ENCODE data around the gene ETNK2.

The ETNK2 gene

DNA sequence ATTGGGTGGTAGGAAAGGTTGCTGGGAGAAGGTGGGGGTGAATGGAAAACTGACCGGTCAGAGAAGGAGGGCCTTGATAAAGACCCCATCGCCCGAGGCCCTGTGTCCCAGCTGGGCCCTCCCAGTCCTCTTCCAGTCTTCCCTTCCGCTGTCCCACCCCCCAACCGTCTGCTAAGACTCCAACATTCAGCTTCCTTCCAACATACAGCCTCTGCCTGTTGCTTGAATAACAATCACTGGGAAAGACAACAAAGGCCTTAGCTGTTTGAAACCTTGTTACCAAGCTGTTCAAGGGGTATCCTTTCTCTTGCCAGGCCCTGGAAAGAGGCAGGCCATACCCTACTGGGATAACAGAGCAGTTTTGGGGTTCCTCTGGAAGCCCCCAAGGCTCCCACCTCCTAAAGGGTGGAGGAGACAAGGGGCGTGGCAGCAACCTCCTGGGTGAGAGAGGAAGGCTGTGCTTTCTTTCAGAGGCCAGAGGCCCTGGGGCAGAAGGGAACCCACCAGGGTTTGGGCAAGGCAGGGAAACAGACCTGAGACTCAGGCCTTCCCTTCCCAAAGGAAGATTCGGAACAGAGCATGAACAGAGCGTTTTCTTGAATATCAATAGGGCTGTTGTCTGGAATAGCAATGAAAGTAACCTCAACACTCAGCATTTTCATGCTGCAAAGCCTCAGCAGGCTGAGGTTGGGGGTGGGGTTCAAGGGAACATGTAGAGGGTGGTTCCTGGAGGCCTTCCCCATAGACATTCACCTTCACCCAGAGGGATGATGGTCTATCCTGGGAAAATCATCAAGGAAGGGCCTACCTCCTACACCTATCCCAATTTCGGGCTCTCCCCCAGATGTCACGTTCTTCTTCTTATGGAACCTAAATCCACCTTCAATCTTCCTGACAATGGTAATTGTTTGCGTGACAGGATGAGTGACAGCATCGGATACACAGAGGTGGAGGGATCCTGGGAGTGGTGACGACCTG is 4.1 kb downstream of the ETNK2 start:
- DNase-seq = no peak

DNA sequence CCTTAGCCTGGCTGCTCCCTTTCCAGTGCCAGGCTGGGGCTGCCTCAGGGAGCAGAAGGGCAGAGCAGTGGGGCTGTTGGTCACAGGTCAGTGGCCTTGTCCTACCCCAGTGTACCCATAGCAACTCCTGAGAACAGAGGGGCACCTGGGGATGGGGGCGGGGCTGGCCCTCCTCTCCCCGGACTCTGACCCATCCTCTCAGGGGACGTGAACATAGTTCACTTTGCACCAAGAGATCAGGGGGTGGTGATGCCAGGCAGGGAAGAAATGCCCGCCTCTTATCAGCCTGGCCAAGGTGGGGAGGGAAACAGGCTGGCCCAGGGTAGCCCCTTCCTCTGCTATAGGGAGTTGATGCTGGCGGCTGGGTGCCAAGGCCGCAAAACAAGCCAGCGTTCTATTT is 4.9 kb downstream of the ETNK2 start:
- no peak for DNase-seq

DNA sequence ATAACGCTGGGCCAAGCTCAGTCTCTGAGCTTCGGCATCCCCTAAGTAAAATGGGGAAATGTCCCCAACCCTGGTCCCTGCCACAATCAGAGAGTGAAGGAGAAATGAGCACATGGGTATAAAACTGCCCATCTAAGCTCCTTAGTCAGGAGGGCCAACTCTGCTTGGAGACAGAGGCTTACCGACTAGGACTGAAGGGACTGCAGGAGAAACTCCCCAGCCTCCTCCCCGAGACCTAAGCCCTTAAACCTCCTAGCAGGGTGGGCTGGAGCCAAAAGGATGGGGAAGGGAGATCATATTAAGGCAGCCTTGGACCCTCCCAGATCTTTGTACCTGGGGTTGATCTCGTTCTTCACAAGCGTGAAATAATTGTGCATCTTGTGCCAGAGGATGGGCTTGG is 5.5 kb downstream of the ETNK2 start:
- DNase-seq = no peak

DNA sequence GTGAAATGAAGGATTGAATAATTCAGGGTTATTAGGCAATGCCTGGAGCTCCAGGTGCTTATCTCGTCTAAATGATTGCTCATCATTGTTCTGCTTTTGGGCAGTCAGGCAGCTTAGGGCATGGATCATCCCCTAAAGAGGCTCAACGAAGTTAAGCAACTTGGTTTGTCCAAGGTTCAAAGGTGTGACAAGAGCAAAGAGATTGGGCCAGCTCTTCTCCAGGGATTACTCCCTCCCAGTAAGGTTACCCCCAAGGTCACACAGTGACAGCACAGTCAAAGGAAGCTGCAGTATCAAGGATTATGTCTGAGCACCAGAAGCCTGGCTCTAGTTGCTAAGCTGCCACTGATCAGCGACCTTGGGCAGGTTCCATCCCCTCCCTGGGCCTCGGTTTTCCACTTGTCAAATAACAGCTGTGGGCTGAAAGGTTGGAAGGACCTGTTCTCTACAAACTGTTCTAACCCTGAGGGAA is 6.8 kb downstream of the ETNK2 start:
- no peak for DNase-seq

DNA sequence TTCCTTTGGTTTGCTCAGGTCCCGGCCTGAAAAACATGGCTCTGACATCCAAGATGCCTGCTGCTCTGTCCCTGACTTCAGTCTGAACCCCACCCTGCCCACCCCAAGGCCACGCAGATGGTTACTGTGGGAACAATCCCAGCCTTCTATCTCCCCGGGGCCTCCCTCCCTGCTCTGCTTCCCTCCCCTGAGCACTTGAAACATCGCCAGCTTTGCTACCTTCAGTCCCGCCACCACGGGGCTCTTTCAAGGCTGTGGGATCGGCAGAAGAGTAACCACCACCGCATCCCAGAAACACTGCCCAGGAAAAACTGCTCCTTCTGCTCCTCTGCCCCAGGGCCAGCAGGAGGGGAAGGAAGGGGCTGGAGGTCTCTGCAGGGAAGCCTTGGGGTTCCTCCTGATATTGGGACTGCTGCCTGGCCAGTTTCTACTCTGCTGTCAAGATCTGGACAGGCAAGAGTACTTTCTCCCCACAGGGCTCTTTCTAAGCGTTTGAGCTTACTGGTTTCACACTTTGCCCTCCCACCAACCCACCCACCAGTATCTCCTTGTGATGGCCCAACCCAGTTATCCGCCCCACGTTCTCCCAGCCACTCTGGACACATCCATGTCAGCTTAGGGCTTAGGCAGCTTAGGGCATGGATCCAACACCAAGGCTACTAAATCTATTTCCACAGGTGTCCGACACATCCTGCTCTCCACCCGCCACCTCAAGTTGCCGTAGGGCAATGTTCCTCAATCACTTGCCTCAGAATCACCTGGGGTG is 8.4 kb downstream of the ETNK2 start:
- no peak for DNase-seq

DNA sequence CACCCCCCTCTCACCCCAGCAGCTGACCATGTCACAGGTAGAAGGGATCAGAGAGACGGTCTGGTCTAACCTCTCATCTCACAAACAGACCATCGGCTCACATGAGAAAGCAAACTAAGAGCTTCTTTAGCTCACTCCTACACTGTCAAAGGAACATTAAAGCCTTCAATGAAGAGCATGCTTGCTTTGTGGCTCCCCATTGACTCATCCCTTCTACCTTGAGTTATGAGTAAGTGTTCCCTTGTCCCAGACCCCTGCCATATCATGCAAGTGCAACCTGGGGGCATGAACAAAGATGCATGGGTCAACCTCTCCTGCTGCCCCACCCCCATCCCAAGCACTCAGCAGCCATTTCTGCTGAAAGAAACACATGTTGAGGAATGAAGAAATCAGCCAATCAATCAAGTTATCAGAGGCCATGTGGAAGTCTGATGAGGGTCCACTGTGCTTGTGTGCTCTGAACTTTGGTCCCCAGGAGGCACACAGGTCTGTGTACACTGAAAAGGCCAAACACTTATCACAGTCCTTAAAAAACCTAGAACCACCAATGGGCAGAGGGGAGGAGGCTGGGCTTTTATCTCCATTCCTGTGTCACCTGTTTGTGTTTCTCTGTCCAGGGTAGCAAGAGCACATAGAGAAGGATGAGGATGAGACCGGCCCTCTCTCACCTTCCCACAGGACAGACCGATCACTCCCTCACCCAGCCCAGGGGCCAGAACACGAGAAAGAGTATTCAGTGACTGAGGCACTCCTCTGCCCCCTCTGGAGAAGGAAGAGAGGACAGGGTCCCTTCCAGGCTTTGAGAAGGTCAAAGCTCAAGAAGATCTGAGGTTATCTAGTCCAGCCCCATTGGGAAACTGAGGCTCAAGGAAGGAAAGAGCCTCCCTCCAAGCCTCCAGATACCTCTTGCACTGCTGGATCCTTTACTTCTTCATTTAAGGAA is 9.5 kb downstream of the ETNK2 start:
- no peak for DNase-seq

DNA sequence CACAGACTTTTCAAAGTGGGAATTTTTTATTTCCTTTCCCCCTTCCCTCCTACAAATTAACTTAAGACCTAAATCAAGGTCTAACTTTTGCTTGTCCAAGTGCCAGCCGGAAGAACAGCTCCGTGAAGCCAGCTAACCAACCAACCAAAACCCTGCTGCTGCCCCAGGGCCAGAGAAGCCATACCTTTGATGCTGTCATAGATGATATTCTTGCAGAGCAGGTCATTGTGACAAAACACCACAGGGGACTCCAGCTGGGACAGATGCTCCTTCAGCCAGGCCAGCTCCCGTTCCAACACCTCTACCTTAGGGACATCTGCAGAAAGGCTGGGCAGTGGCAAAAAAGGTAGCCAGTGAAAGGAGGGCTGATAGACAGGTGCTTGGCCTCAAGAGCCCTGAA is 10.7 kb downstream of the ETNK2 start:
- DNase-seq = no peak

DNA sequence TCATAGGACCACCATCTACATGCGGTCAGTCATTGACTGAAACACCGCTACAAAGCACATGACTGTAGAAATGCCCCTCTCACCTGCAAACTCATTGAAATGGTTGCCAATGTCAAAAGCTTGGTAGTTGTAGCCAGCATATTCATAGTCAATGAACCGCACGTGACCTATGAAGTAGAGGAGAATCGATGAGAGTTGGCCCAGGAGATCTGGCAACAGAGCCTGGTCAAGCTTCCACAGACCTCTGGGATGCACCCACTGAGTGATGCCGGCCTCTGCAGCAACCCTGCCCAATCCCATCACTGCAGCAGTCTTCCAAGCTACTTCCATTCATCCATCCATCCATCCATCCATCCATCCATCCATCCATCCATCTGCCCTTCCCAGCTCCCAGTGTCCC is 11.9 kb downstream of the ETNK2 start:
- no peak for DNase-seq

DNA sequence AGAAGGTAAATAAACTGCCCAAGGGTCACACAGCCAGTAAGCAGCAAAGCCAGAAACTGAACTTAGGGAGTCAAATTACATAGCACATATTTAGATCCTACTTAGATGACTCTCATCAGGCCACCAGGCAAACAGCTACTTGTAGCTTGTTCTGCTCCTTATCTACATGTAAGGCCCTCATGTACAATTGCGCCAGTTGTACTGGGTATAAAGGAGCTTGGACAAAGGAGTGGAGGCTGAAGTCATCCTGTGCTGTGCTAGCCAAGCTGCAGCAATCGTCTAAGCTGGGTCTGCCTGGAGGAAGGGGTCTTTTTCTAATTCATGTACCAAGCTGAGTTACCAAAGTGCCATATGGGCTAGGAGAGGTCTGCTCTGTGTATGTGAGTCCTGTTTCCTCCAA is 12.8 kb downstream of the ETNK2 start:
- DNase-seq = no peak

DNA sequence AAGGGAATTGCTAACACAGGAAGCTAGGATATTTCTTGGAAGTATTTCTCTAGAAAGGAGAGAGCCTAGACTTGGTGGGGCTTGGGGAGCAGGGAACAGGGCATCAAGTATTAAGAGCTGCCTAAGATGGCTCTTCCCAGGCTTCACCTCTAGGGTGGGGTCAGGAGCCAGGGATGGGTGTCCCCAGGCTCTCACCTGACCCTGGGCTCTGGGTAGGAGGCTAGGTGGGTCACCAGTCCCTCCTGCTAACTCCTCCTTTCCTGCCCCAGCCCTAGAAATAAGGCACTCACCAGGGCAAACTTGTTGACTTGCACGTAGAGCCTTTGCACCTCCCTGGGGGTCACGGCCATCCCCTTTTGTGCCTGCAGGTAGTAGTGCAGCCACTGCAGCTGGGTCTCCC is 15.0 kb downstream of the ETNK2 start:
- DNase-seq = no peak

DNA sequence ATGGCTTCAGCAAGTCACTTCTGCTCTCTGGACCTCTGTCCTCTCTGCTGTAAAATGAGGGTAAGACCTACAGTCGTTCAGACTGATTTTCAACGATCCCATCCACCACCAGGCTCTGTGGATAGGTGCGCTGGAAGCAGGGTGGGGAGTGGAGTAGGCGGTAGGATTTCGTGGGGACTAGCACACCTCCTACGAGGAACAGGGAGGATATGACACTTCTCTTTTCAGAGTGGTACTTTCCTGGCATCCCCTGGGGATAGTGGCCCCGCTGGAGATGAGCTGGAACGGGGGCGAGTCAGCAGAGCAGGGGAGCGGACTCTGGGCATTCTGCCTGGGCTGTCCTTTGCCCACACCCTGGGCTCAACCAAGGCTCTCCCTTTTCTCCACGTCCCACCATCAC is 17.7 kb downstream of the ETNK2 start:
- DNase-seq = no peak

DNA sequence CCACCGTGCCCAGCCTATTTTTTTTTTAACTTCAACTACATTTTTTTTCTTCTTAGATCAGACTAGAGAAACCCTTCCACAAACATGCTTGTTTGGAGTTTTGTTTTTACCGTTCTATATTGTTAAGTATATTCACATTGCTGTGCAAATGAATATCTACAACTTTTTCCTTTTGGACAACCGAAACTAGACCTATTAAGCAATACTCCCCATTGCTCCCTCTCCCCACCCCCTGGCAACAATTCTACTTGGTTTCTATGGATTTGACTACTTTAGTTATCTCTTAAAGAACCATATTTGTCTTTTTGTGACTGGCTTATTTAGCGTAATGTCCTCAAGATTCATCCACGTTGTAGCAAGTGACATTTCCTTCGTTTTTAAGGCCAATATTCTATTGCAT is 19.1 kb downstream of the ETNK2 start:
- no peak for DNase-seq

DNA sequence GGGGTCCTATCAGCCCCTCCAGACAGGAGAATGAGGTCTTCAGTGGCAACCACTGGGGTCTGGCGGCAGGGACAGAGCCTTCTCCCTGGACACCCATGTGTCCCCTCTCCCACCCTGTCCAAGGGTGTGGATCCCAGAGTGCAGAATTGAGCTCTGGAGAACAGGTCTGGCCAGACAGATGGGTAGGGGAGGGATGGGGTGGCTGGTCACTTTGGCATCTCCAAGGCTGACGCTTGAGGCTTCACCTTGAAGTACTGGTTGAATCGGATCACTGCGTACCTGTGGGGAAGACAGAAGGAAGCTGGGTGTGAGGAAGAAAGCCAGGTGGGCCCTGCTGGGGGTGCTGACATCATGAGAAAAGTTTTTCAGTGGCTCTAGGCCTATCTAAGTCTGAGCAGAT is 19.9 kb downstream of the ETNK2 start:
- DNase-seq = no peak

DNA sequence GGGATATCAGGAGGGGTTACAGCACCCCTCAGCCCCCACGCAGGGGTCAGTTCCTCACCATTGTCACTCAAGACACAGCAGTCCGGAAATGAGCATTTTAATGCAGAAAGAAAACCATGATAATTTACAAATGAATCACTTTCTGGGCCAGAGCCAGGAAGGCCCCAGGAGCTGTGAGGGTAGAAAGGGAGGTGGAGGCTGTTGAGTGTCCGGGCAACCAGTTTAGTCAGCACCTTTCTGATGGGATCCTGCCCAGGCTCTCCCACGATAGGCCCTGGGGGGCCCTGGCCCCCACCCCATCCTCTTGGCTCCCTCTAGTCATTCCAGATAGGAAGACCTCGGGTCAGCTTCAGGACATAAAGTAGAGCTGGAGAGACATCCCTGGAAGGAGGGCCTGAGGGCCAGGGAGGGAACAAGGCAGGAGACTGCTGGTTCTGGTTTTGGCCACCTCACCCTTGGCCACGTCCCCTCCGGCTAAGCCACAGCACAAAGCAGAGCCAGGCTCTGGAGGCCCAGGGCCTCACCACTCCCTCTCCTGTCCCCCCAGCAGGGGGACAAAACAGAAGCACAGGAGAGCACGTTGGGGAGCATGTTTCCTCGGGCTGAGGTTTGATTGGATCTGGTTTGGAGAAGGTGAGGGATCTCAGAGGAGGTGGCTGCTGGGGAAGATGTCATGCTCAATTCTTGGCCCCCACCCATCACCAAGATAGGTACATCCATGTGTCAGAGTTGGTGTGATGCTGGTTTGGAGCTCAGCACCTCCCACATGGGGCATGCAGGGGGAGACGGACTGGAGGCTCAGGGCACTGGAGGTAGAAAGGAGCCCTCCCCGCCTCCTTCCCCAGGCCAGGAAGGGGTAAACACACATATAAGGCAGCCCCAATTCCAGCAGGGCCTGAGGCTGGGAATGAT is 20.6 kb downstream of the ETNK2 start:
- no peak for DNase-seq

DNA sequence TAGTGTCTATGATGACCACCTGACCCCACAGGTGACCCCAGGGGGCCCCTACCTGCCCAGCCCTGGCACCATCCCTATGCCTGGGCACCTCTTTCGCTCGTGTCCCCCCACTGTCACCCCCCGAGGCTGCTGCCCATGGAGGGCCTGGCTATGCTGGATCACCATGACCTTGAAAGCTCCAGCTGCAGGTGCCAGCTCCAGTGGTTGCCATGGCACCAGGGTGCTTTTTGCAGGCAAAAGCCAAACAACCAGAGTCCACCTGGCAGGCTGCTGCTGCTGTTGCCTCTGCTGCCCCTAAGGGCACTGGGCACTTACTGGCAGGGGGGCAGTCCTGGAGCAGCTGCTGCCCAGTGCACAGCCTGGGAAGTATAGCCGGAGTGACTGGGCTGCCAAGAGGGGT is 21.7 kb downstream of the ETNK2 start:
- no peak for DNase-seq

DNA sequence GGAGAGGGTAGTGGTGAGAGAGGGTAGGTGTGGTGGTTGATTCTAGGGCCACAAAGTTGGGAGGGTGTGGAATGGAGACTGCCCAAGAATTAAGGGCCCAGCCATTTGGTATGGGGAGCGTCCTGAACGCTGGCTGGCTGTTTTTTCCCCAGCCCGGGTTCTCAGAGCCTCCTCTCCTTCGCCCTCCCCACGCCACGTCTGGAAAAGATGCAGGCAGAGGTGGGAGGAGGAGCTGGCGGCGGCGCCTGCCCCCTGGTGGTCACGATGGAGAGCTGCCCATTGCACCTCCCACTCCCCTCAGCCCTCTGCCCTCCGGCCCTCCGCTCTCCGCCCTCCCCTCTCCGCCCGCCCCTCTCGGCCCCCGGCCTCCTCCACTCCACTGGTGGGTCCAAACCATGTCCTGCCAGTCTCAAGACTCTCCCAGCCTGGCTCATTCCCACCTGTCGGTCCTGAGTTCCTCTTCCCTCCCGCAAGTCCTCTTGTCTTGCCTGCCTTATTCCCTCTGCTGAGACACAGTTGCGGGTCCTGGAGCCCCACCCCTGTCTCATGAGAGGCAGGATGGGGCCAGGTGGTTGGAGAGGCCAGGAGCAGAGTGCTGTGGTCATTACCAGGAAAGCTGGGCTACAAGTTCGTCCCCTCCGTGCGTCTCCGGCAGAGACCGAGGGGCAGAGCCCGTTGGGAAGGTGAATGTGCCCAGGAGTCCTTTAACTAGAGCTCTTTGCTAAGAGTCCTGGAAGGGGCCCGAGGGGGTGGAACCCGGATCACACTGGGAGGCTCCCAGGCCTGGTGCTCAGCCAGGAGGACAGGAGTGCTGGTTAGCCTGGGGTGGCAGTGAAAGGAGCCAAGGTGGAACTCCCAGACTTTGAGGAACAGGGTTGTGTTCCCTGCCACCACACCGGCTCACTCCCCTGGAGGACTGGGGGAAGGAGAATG is 22.6 kb downstream of the ETNK2 start:
- DNase-seq = peak; percentile 24 to 75 (median 45)

DNA sequence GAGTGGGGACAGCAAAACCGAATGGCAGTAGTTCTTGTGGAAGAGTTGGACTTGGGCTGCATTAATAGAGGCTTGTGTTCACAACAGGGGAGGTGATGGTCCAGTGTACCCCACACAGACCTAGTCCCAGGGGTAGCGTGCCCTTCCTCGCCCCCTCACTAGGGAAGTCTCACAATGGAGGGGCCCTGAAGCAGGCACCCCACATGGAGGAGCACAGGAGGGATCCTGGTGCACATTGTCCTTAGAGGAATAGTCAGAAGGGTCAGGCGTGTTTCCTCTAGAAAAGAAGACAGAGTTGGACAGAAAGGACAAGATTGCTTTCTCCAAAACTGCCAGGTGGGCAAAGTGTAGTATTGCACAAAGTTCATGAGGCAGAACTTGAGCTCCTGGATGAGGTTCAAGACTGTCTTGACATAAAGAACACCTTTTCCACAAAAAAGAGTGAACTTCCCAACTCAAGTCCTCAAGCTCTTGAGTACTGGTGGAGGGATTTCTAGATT is 23.3 kb downstream of the ETNK2 start:
- DNase-seq = no peak

DNA sequence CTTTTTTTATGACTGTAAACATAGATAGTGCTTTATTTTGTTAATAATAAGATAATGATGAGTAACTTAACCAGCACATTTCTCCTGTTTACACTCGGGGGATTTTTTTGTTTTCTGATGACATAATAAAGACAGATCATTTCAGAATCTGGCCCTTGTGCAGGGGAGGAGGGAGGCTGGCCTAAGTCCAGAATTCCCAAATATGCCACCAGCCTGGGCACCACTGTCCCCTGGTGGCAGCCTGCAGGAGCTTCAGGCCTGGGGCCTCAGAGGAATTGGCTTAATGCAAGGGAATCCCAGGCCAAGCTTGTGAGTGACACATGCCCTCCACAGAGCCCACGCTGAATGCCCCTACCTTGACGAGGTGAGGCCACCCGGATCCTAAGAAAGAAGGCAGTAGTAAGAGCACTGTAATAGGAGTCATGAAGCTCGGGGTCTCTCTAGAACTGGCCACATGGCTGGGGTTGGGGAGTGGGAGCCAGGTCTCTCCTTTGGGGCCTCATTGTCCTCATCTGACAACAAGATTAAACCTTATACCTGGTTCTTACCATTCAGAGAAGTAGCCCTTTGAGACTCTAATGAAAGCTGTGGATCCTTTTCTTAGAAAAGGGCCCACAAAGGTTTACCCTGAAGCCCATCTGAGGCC is 24.1 kb downstream of the ETNK2 start:
- no peak for DNase-seq

DNA sequence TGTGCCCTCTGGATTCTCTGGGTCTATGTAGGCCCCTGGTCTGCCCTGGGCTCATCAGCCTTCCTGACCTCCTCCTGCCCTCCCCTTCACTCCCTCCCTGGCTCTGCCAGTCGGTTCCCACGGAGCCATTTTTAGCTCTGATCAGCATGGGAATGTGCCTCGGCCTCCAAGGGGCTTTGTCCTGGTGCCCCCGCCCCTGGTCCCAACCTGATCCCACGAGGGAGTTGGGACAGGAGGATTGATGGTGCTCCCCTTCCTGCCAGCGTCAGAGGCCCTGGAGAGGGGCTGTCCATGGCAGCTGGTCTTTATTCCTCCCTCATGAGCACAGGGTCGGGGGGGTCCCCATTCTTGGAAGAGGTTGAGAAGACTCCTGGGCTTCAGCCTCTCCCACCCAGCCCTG is 24.9 kb downstream of the ETNK2 start:
- no peak for DNase-seq

DNA sequence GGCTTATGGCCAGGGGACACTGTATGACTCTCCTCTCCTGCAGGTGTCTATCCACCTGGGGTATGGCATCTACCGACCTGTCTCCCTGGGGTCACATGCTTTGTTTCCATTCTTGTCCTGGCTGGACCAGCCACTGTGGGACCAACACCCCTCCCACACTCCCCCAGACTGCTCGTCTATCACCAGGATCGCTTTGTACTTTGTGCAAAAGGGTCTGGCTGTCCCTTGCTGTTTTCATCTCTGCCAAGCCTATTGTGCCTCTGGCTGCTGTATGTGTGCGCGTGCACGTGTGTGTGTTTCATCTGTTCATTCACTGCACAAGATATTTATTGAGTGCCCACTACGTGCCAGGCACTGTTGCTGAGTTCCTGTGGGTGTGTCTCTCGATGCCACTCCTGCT is 25.5 kb downstream of the ETNK2 start:
- DNase-seq = no peak

Measured in T-helper 2 cell (primary cell).